Measurements from ENCODE around the gene ABCG1.

GRCh38 chr21:42294273-42294880 is 75.4 kb downstream of the ABCG1 start:
- TF ChIP-seq POLR2A (IDR thresholded peaks at IDR 0.05; ENCODE audit: low read length) (no peak), GATA1 (IDR thresholded peaks at IDR 0.05; ENCODE audit: low read depth, low read length) (no peak)
